ENCODE results near the gene ITGA5. TPM values are rescaled to one million over a fixed set of nuclear protein-coding genes. Genes with fewer than 3 reads are reported as not detected.

The ITGA5 gene
- total RNA-seq, 1 donor from 2014 or later = 55.3 TPM

DNA sequence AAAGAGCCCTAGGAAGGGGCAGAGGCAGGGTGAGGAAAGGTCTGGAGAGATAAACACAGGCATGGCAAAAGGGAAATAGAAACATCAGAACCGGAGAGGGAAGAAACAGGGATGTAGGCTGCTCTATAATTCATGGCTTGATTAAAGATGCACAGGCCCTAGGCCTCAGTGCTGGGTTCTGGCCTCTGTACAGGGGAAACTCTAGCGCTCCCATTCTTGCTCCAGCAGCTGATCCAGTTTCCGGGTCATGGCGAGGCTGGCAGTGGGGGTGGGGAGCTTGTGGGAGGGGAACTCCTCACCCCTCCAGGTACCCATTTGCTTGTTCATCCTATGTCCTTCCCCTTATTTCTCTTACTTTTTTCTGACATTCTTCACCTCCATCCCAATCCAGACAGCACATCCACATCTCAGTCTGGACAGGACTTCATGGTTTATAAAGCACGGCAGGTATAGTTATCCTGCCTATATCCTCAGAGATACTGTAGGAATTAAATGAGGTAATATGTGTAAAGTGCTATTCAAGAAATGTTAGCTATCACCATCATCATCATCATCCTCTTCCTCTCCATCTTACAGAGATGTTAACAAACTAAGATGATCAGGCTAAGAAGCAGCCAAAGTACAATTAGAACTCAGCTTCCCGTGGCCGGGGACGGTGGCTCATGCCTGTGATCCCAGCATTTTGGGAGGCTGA, 46.8 kb downstream of the ITGA5 start:
- Histone ChIP-seq H3K4me1 (peaks cover 88% of the 10 kb centered on the region), H3K27me3 (ENCODE audit: low read depth) (no peaks in the 10 kb centered on the region), H3K36me3 (no peaks in the 10 kb centered on the region), H3K27ac (replicated peaks) (peak overlapping the region; percentile 89), H3K4me3 (no peak overlapping the region), H3K9me3 (replicated peaks) (no peaks in the 10 kb centered on the region)
- DNase-seq = no peak
- TF ChIP-seq CTCF (IDR thresholded peaks at IDR 0.05; ENCODE audit: borderline replicate concordance) = no peak
- intact Hi-C loops (cut with micrococcal nuclease) = no loop called here

DNA sequence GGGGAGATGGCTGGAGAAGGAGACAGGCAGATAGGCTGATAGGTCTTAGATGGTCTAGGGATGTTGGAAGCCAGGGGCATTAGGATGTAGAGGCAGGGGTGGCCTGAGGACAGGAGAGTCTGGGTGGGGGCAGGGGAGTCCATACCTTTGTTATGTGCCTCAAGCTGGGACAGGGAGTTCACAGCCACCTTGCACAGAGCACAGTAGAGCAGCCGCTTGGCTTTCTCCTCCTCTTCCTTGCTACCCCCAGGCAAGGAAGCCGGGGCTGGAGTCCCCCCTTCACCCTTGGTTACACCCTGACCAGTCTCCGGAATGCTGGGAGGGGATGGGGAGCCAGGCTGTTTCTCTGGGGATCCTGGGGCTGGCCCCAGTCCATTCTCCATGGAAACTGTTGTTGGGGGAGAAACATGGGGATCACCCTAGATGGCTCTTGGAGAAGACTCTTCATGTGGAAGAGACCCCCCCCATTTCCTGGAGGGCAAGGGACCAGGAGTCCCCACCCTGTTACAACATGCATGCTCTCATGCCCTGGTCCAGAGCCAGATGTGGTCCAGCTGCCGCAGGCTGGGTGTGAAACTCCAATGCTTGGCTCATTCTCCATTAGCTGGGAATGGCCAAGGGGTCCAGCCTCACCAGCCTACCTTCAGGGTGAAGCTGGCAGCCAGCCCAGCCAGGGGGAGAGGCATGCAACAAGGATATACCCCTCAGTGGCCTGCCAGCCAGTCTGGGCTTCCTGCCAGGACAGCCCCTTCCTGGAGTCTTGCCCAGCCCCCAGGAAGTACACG, 47.5 kb downstream of the ITGA5 start:
- Histone ChIP-seq H3K27ac (replicated peaks) (peak overlapping the region; percentile 89), H3K4me3 (peak overlapping the region; percentile 65), H3K36me3 (no peaks in the 10 kb centered on the region), H3K4me1 (peaks cover 81% of the 10 kb centered on the region), H3K9me3 (replicated peaks) (no peaks in the 10 kb centered on the region), H3K27me3 (ENCODE audit: low read depth) (no peaks in the 10 kb centered on the region)
- peak; percentile 79 for DNase-seq
- intact Hi-C loops (cut with micrococcal nuclease) = no loop called here
- TF ChIP-seq CTCF (IDR thresholded peaks at IDR 0.05; ENCODE audit: borderline replicate concordance) = no peak

GRCh38 chr12:54370171-54370730, 48.8 kb downstream of the ITGA5 start:
- no peaks in the 10 kb centered on the region for H3K9me3 ChIP-seq (replicated peaks)
- TF ChIP-seq CTCF (IDR thresholded peaks at IDR 0.05; ENCODE audit: borderline replicate concordance) = peak; percentile 97
- peak; percentile 72 for DNase-seq
- intact Hi-C loops (cut with micrococcal nuclease) = no loop called here
- H3K27me3 ChIP-seq (ENCODE audit: low read depth) = no peaks in the 10 kb centered on the region
- peaks cover 68% of the 10 kb centered on the region for H3K4me1 ChIP-seq
- no peaks in the 10 kb centered on the region for H3K36me3 ChIP-seq
- H3K4me3 ChIP-seq = peak overlapping the region; percentile 65
- peak overlapping the region; percentile 89 for H3K27ac ChIP-seq (replicated peaks)

GRCh38 chr12:54369597-54370131, 49.4 kb downstream of the ITGA5 start:
- Histone ChIP-seq H3K27me3 (ENCODE audit: low read depth) (no peaks in the 10 kb centered on the region), H3K9me3 (replicated peaks) (no peaks in the 10 kb centered on the region), H3K4me1 (peaks cover 63% of the 10 kb centered on the region), H3K36me3 (no peaks in the 10 kb centered on the region), H3K4me3 (peak overlapping the region; percentile 65), H3K27ac (replicated peaks) (peak overlapping the region; percentile 89)
- DNase-seq = no peak
- no peak for TF ChIP-seq CTCF (IDR thresholded peaks at IDR 0.05; ENCODE audit: borderline replicate concordance)
- intact Hi-C loops (cut with micrococcal nuclease) = loop anchor here (10.0 kb wide), 1 partner anchor 115 kb away; no protein-coding TSS in a partner anchor

All from left ventricle myocardium inferior (tissue), 1 donor.